Gastrocnemius medialis (tissue), 4 donors: ENCODE data around the gene TCERG1L.

Experiments
- CTCF ChIP-seq, 5 experiments: fragments of 450-650 bp in 3 of 5; fragments of 200-600 bp in 2 of 5; sonication (generic) in 2 of 5; IDR thresholded peaks in 4 of 5; conservative IDR thresholded peaks in 1 of 5; 1 replicate in 4 of 5; 2 replicates in 1 of 5; pipeline ENCODE4 v1.5.1; 2016 to 2019; ENCODE audit warnings: antibody characterized with exemption in 5 of 5, mild to moderate bottlenecking in 3 of 5, moderate library complexity in 3 of 5
- POLR2A ChIP-seq, 2 donors: fragments of 450-650 bp; IDR thresholded peaks; one replicate each; pipeline ENCODE4 v1.6.1; 2017; ENCODE audit warnings: antibody characterized with exemption in 2 of 2, mild to moderate bottlenecking in 2 of 2, moderate library complexity in 2 of 2

GRCh38 chr10:131049016-131049415 is 262.5 kb downstream of the TCERG1L start:
- TF ChIP-seq CTCF (IDR thresholded peaks at IDR 0.05 in 4 of 5, conservative IDR thresholded peaks at IDR 0.05 in 1 of 5) (no peak), POLR2A (IDR thresholded peaks at IDR 0.05) (no peak)
